ENCODE data around the gene CXCL14.

The CXCL14 gene

GRCh38 chr5:135608361-135608760, 29.6 kb upstream of the CXCL14 start:
- Histone ChIP-seq H3K27ac (ENCODE audit: low read depth in 2 of 2, low read length in 2 of 2) (no peak overlapping the region), H3K27me3 (ENCODE audit: control insufficient read depth in 2 of 2, insufficient read depth in 2 of 2, low read length in 2 of 2) (no peaks in the 10 kb centered on the region), H3K4me3 (ENCODE audit: low read length in 2 of 2) (no peak overlapping the region), H3K9me3 (ENCODE audit: control insufficient read depth in 2 of 2, low read length in 2 of 2) (no peaks in the 10 kb centered on the region), H3K9ac (ENCODE audit: low read depth in 1 of 2, low read length in 2 of 2) (no peak overlapping the region), H3K4me1 (ENCODE audit: control insufficient read depth in 2 of 2, insufficient read depth in 2 of 2, low read length in 2 of 2) (no peaks in the 10 kb centered on the region), H3K36me3 (ENCODE audit: control insufficient read depth in 2 of 2, insufficient read depth in 2 of 2, low read length in 2 of 2) (no peaks in the 10 kb centered on the region)

GRCh38 chr5:135606431-135606830, 27.6 kb upstream of the CXCL14 start:
- Histone ChIP-seq H3K4me1 (ENCODE audit: control insufficient read depth in 2 of 2, insufficient read depth in 2 of 2, low read length in 2 of 2) (no peaks in the 10 kb centered on the region), H3K9me3 (ENCODE audit: control insufficient read depth in 2 of 2, low read length in 2 of 2) (no peaks in the 10 kb centered on the region), H3K27ac (ENCODE audit: low read depth in 2 of 2, low read length in 2 of 2) (no peak overlapping the region), H3K36me3 (ENCODE audit: control insufficient read depth in 2 of 2, insufficient read depth in 2 of 2, low read length in 2 of 2) (no peaks in the 10 kb centered on the region), H3K27me3 (ENCODE audit: control insufficient read depth in 2 of 2, insufficient read depth in 2 of 2, low read length in 2 of 2) (no peaks in the 10 kb centered on the region), H3K9ac (ENCODE audit: low read depth in 1 of 2, low read length in 2 of 2) (no peak overlapping the region), H3K4me3 (ENCODE audit: low read length in 2 of 2) (no peak overlapping the region)

- no peak overlapping the region for H3K27ac ChIP-seq (ENCODE audit: low read depth in 2 of 2, low read length in 2 of 2)
- no peak overlapping the region for H3K9ac ChIP-seq (ENCODE audit: low read depth in 1 of 2, low read length in 2 of 2)
- no peaks in the 10 kb centered on the region for H3K27me3 ChIP-seq (ENCODE audit: control insufficient read depth in 2 of 2, insufficient read depth in 2 of 2, low read length in 2 of 2)
- no peaks in the 10 kb centered on the region for H3K9me3 ChIP-seq (ENCODE audit: control insufficient read depth in 2 of 2, low read length in 2 of 2)
- H3K4me3 ChIP-seq (ENCODE audit: low read length in 2 of 2): no peak overlapping the region
- no peaks in the 10 kb centered on the region for H3K4me1 ChIP-seq (ENCODE audit: control insufficient read depth in 2 of 2, insufficient read depth in 2 of 2, low read length in 2 of 2)
- H3K36me3 ChIP-seq (ENCODE audit: control insufficient read depth in 2 of 2, insufficient read depth in 2 of 2, low read length in 2 of 2): no peaks in the 10 kb centered on the region
These were observed 26.4 kb upstream of the CXCL14 start for GRCh38 chr5:135605221-135605620.

GRCh38 chr5:135604056-135604455, 25.3 kb upstream of the CXCL14 start:
- H3K4me3 ChIP-seq (ENCODE audit: low read length in 2 of 2): no peak overlapping the region
- no peaks in the 10 kb centered on the region for H3K4me1 ChIP-seq (ENCODE audit: control insufficient read depth in 2 of 2, insufficient read depth in 2 of 2, low read length in 2 of 2)
- H3K36me3 ChIP-seq (ENCODE audit: control insufficient read depth in 2 of 2, insufficient read depth in 2 of 2, low read length in 2 of 2): no peaks in the 10 kb centered on the region
- H3K27me3 ChIP-seq (ENCODE audit: control insufficient read depth in 2 of 2, insufficient read depth in 2 of 2, low read length in 2 of 2): no peaks in the 10 kb centered on the region
- H3K9me3 ChIP-seq (ENCODE audit: control insufficient read depth in 2 of 2, low read length in 2 of 2): no peaks in the 10 kb centered on the region
- H3K9ac ChIP-seq (ENCODE audit: low read depth in 1 of 2, low read length in 2 of 2): no peak overlapping the region
- H3K27ac ChIP-seq (ENCODE audit: low read depth in 2 of 2, low read length in 2 of 2): no peak overlapping the region

- no peaks in the 10 kb centered on the region for H3K9me3 ChIP-seq (ENCODE audit: control insufficient read depth in 2 of 2, low read length in 2 of 2)
- no peaks in the 10 kb centered on the region for H3K36me3 ChIP-seq (ENCODE audit: control insufficient read depth in 2 of 2, insufficient read depth in 2 of 2, low read length in 2 of 2)
- no peaks in the 10 kb centered on the region for H3K4me1 ChIP-seq (ENCODE audit: control insufficient read depth in 2 of 2, insufficient read depth in 2 of 2, low read length in 2 of 2)
- no peak overlapping the region for H3K27ac ChIP-seq (ENCODE audit: low read depth in 2 of 2, low read length in 2 of 2)
- no peak overlapping the region for H3K4me3 ChIP-seq (ENCODE audit: low read length in 2 of 2)
- no peak overlapping the region for H3K9ac ChIP-seq (ENCODE audit: low read depth in 1 of 2, low read length in 2 of 2)
- no peaks in the 10 kb centered on the region for H3K27me3 ChIP-seq (ENCODE audit: control insufficient read depth in 2 of 2, insufficient read depth in 2 of 2, low read length in 2 of 2)
These were observed 24.3 kb upstream of the CXCL14 start for GRCh38 chr5:135602882-135603721.

DNA sequence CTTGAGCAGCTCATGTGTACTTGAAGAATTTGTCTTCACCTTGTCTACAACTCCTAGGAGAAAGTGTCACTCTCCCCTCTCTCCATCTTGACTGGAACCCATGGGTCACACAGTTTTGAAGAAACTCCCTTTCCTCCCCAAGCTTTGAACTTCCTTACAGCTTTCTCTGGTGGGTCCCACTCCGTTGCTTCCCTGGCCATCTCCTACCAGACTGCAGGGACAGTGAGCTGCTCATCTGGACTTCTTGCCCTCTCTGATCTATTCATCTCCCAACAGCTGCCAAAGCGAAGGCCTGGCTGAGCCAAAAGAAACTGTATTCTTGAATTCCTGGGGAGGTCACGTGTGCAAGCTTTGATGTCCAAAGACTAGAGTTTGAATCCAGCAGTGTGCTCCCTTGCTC, 22.7 kb upstream of the CXCL14 start:
- H3K4me1 ChIP-seq (ENCODE audit: control insufficient read depth in 2 of 2, insufficient read depth in 2 of 2, low read length in 2 of 2): no peaks in the 10 kb centered on the region
- H3K4me3 ChIP-seq (ENCODE audit: low read length in 2 of 2): no peak overlapping the region
- no peaks in the 10 kb centered on the region for H3K36me3 ChIP-seq (ENCODE audit: control insufficient read depth in 2 of 2, insufficient read depth in 2 of 2, low read length in 2 of 2)
- H3K27ac ChIP-seq (ENCODE audit: low read depth in 2 of 2, low read length in 2 of 2): no peak overlapping the region
- no peaks in the 10 kb centered on the region for H3K9me3 ChIP-seq (ENCODE audit: control insufficient read depth in 2 of 2, low read length in 2 of 2)
- no peak overlapping the region for H3K9ac ChIP-seq (ENCODE audit: low read depth in 1 of 2, low read length in 2 of 2)
- no peaks in the 10 kb centered on the region for H3K27me3 ChIP-seq (ENCODE audit: control insufficient read depth in 2 of 2, insufficient read depth in 2 of 2, low read length in 2 of 2)

GRCh38 chr5:135600971-135601381, 22.2 kb upstream of the CXCL14 start:
- no peak overlapping the region for H3K4me3 ChIP-seq (ENCODE audit: low read length in 2 of 2)
- no peaks in the 10 kb centered on the region for H3K27me3 ChIP-seq (ENCODE audit: control insufficient read depth in 2 of 2, insufficient read depth in 2 of 2, low read length in 2 of 2)
- no peak overlapping the region for H3K27ac ChIP-seq (ENCODE audit: low read depth in 2 of 2, low read length in 2 of 2)
- no peak overlapping the region for H3K9ac ChIP-seq (ENCODE audit: low read depth in 1 of 2, low read length in 2 of 2)
- no peaks in the 10 kb centered on the region for H3K36me3 ChIP-seq (ENCODE audit: control insufficient read depth in 2 of 2, insufficient read depth in 2 of 2, low read length in 2 of 2)
- H3K4me1 ChIP-seq (ENCODE audit: control insufficient read depth in 2 of 2, insufficient read depth in 2 of 2, low read length in 2 of 2): no peaks in the 10 kb centered on the region
- H3K9me3 ChIP-seq (ENCODE audit: control insufficient read depth in 2 of 2, low read length in 2 of 2): no peaks in the 10 kb centered on the region

DNA sequence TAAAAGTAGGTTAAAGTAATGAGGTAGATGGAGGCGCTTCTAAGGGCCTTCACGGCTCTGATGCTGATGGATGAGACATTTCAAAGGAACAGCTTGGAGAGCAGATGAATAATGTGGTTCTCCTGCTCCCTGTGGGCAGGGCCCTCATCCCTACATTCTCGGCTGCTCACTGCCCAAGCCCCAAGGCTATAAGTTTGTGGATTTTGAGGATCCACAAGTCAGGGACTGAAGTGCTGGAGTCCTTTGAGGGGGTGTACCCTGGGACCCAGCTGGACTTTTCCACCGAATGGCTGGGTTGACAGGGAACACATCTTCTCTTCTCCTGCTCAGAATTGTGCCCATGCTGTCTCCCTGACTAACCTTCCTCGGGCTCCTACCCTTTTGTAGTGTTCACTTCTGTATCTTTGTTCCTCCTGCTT, 21.4 kb upstream of the CXCL14 start:
- Histone ChIP-seq H3K27me3 (ENCODE audit: control insufficient read depth in 2 of 2, insufficient read depth in 2 of 2, low read length in 2 of 2) (no peaks in the 10 kb centered on the region), H3K27ac (ENCODE audit: low read depth in 2 of 2, low read length in 2 of 2) (no peak overlapping the region), H3K4me1 (ENCODE audit: control insufficient read depth in 2 of 2, insufficient read depth in 2 of 2, low read length in 2 of 2) (no peaks in the 10 kb centered on the region)

DNA sequence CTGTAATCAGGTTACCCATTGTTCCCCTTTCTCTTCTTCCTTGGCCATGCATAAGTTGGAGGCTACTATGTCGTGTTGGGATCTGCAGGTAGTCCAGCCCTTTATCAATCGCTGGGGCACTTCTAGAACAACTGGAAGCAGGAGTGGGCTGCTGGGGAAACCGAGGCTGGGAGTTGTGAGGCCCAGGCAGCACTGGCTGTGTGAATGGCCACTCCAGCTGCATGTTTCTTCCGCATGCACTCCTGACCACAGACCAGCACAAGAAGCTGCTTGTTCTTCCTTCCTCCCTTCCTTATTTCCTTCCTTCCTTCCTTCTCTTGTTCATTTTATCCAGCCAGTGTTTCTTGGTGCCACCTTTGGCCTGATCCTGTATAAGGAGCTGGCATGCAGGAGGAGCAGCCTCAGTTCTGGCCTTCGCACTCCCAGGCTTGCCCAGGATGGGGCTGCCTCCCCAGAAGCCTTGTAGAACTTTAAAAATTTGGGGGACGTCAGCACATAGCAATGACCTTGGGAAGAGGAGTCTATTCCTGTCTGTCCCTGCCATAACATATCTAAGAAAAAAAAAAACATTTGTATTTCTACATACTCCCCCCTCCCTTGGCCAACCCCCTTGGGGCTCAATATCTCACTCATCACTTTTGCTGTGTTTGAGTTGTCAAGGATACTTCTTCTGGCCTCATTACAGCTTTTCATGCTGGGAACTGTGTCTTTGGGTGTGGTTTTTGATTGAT, 20.8 kb upstream of the CXCL14 start:
- Histone ChIP-seq H3K36me3 (ENCODE audit: control insufficient read depth in 2 of 2, insufficient read depth in 2 of 2, low read length in 2 of 2) (no peaks in the 10 kb centered on the region), H3K9ac (ENCODE audit: low read depth in 1 of 2, low read length in 2 of 2) (no peak overlapping the region), H3K27me3 (ENCODE audit: control insufficient read depth in 2 of 2, insufficient read depth in 2 of 2, low read length in 2 of 2) (no peaks in the 10 kb centered on the region)

More for the DNA sequence above, 21.4 kb upstream of the CXCL14 start:
- no peaks in the 10 kb centered on the region for H3K36me3 ChIP-seq (ENCODE audit: control insufficient read depth in 2 of 2, insufficient read depth in 2 of 2, low read length in 2 of 2)
- H3K9ac ChIP-seq (ENCODE audit: low read depth in 1 of 2, low read length in 2 of 2): no peak overlapping the region
- no peaks in the 10 kb centered on the region for H3K9me3 ChIP-seq (ENCODE audit: control insufficient read depth in 2 of 2, low read length in 2 of 2)
- H3K4me3 ChIP-seq (ENCODE audit: low read length in 2 of 2): no peak overlapping the region

GRCh38 chr5:135598691-135599395, 20.1 kb upstream of the CXCL14 start:
- no peaks in the 10 kb centered on the region for H3K27me3 ChIP-seq (ENCODE audit: control insufficient read depth in 2 of 2, insufficient read depth in 2 of 2, low read length in 2 of 2)
- H3K4me1 ChIP-seq (ENCODE audit: control insufficient read depth in 2 of 2, insufficient read depth in 2 of 2, low read length in 2 of 2): no peaks in the 10 kb centered on the region
- no peak overlapping the region for H3K4me3 ChIP-seq (ENCODE audit: low read length in 2 of 2)
- no peak overlapping the region for H3K9ac ChIP-seq (ENCODE audit: low read depth in 1 of 2, low read length in 2 of 2)
- no peaks in the 10 kb centered on the region for H3K9me3 ChIP-seq (ENCODE audit: control insufficient read depth in 2 of 2, low read length in 2 of 2)
- no peak overlapping the region for H3K27ac ChIP-seq (ENCODE audit: low read depth in 2 of 2, low read length in 2 of 2)
- H3K36me3 ChIP-seq (ENCODE audit: control insufficient read depth in 2 of 2, insufficient read depth in 2 of 2, low read length in 2 of 2): no peaks in the 10 kb centered on the region

More for the DNA sequence above, 20.8 kb upstream of the CXCL14 start:
- H3K4me1 ChIP-seq (ENCODE audit: control insufficient read depth in 2 of 2, insufficient read depth in 2 of 2, low read length in 2 of 2): no peaks in the 10 kb centered on the region
- no peak overlapping the region for H3K4me3 ChIP-seq (ENCODE audit: low read length in 2 of 2)
- H3K27ac ChIP-seq (ENCODE audit: low read depth in 2 of 2, low read length in 2 of 2): no peak overlapping the region
- no peaks in the 10 kb centered on the region for H3K9me3 ChIP-seq (ENCODE audit: control insufficient read depth in 2 of 2, low read length in 2 of 2)
